Renal pelvis (tissue), 4 donors: ENCODE data around the gene FAM3C. TPM values are rescaled to one million over a fixed set of nuclear protein-coding genes. Genes with fewer than 3 reads are reported as not detected.

Experiments
- DNase-seq: peaks from one replicate; pipeline ENCODE4 v3.0.0-alpha.2; 2013
- polyA plus RNA-seq, 3 donors: library from polyadenylated mRNA; unstranded; fragments of 120-200 nt; gene quantifications; one replicate each; pipeline ENCODE4 v1.2.1, GENCODE V29; 2013; ENCODE audit not compliant: insufficient read length in 3 of 3

Gene FAM3C
- polyA plus RNA-seq, 3 donors, result 89.7 to 98.0 (median 95.6) TPM

- no peak for DNase-seq
Observed at GRCh38 chr7:121420976-121421375, 24.9 kb upstream of the FAM3C start.

DNA sequence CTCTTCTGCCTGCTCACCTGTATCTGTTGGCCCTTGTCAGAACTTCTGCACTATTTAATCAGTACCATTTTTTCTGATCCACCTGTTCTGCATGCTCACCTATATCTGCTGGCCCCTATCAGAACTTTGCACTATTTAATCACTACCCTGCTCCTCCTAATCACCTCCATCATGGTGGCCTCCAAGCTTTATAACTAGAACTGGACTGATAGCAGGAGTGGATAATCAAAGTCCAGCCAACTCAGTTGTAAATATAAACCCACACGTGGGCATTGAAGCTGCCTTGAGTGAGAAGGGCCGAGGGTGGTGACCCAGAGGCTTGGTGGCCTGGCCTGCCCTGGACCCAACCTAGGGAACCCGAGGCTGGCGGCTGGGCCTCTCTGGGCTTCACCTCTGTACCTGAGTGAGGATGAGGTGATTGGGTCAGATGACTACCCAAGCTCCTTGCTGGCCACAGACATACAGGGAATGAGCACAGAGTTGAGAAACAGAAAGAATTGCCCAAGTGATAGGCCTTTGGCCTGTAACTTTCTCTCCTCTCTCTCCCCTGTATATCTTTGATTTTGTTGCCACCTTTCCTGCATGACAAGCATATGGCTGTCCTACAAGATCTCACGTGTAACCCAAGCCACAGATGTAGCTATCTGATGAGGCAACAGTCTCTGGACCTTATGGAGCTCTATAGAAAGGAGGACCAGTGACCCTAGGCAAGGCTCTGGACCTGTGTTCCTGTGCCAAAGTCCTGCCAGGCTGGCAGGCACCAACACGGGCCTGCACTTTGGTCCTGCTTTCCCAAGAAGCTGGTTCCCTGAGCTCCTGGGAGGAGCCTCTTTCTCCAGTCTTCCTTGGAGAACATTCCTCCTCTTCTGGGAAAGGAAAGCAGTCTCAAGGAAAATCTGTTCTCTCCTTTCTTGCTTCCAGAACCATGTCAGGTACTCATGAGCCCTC, 23.4 kb upstream of the FAM3C start:
- no peak for DNase-seq

DNA sequence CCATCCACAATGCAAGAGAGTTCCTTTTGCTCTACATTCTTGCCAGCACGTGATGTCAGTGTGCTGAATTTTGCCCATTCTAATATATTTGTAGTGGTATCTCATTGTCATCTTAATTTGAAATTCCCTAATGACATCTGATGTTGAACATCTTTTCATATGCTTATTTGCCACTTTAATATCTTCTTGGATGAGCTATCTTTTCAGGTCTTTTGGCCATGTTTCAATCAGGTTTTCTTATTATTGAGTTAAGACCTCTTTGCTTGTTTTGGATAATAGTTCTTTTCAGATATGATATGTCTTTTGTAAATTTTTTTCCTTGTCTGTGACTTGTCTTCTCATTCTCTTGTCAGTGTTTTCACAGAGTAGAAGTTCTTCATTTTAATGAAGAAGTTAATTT, 20.4 kb upstream of the FAM3C start:
- DNase-seq, result no peak

DNA sequence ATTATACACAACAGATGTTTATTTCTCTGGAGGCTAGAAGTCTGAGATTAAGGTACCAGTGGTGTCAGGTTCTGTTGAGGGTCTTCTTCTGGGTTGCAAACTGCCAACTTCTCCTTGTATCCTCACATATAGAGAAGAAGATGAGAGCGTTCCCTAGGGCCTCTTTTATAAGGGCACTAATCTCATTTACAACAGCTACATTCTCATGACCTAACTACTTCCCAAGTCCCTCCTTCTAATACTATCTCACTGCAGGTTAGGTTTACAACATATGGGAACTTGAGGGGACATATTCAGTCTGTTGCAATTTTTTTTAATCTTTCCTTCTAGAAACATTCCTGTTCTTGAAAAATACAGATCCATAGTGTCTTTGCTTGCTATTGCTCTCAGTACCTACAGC, 18.3 kb upstream of the FAM3C start:
- no peak for DNase-seq

GRCh38 chr7:121411597-121411979, 15.5 kb upstream of the FAM3C start:
- no peak for DNase-seq

- no peak for DNase-seq
Observed at GRCh38 chr7:121410829-121411596, 14.9 kb upstream of the FAM3C start.

GRCh38 chr7:121406944-121407343, 10.8 kb upstream of the FAM3C start:
- no peak for DNase-seq

- no peak for DNase-seq
Observed at GRCh38 chr7:121406461-121406860, 10.4 kb upstream of the FAM3C start.

DNA sequence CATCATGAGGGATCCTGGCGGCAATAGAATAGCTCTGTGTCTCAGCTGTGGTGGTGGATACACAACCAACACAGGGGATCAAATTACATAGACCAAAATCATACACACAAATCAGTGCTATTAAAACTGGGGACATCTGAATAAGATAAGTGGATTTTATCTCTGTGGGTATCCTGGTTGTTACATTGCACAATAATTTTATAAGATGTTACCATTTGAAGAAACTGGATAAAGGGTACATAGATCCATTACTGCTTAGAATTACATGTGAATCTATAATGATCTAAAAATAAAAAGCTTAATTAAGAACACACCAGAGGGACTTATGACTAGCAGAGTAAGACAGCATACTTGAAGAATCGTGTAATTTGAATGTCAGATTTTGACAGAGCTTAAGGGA, 8.2 kb upstream of the FAM3C start:
- no peak for DNase-seq

- DNase-seq, result no peak
Observed at GRCh38 chr7:121402701-121403100, 6.6 kb upstream of the FAM3C start.

DNA sequence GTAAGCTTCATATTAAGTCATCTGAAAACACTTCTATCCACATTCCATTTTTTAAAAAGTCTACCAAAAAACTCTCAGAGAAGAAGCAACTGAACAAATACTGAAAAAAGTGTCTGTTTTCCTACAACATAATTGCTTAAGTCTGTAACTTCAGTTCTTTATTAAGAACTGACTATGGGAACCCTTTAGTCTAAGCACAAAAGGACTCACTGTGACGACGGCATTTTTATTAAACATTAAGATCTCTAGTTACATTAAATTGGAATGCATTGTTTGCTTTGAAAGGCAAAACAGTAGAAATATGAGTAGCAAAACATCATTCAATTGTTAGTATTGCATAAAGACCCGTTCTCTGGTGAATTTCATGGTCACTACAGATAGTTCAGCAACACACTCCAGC, 5.8 kb upstream of the FAM3C start:
- no peak for DNase-seq

DNA sequence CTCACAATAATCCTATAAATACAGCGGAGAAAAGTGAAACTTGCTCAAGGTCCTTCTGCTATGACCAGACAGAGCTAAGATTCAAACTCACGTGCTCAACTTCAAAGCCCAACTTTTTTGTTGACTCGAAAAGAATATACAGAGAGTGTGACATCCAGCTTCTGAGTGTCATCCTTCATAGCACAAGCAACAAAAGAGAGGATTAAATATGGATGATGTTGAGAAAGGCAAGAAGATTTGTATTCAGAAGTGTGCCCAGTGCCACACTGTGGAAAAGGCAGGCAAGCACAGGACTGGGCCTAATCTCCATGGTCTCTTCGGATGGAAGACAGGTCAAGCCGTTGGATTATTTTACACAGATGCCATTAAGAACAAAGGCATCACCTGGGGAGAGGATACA, 2.1 kb upstream of the FAM3C start:
- DNase-seq, result no peak

GRCh38 chr7:121397822-121398221, 1.7 kb upstream of the FAM3C start:
- DNase-seq, result no peak

DNA sequence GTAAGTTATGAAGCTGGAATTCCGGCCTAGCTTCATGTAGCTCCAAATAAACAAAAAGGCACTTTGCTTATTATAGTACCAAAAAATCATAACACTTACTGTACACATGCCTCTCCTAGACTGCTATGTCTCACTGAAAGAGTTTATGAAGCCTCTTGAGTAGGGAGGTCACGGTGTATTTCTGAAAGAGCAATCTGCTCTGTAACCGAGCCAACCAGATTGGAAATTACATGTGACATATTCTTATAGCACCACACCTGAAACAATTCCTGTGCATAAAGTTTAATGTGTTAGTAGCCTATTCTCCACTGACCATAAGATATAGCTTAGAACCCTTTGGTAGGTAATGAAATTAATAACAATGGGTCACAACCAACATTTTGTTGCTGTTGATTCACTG, 1.3 kb upstream of the FAM3C start:
- DNase-seq, result no peak

DNA sequence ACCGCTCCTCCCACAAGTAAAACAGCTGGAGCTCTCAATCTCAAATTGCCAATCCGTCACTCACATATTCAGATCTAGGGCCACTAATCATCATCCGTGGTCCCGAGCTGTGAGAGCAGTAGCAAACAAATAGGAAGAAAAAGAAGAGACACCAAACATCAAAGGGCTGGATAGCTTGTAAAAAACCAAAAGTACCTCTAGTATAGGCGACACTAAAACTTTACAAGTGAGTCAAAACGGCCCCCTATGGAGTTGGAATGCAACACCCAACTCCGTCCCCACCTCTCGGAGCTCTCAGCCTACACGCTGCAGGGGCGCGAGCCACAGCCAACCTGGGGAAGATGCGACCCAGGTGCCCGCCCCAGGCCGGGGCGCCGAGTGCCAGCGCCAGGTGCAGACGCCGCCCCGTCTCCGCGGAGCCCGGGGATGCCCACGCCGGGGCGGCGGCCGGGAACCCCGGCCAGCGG, 581 bp downstream of the FAM3C start:
- DNase-seq, result no peak

- no peak for DNase-seq
Observed at GRCh38 chr7:121394709-121395140, 1.4 kb downstream of the FAM3C start.

- no peak for DNase-seq
Observed at GRCh38 chr7:121393005-121393366, 3.1 kb downstream of the FAM3C start.

- DNase-seq, result no peak
Observed at GRCh38 chr7:121392277-121393004, 3.7 kb downstream of the FAM3C start.

DNA sequence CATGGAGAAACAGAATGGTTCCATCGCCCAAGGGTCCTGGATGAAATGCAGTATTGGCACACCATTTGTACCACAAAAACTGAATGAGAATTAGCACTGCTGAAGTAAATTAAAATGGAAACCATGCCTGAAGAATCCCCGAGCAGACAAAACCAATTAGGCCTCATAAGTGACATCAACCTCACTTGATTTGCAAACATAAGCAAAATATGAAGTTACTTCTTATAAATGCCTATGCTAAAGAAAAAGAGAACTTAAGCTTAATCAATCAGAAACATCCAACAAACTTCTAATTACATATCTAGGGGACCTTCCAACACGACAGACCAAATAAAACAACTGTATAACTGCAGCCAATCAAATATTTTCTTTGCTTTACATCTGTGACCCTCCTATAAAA, 4.4 kb downstream of the FAM3C start:
- no peak for DNase-seq

DNA sequence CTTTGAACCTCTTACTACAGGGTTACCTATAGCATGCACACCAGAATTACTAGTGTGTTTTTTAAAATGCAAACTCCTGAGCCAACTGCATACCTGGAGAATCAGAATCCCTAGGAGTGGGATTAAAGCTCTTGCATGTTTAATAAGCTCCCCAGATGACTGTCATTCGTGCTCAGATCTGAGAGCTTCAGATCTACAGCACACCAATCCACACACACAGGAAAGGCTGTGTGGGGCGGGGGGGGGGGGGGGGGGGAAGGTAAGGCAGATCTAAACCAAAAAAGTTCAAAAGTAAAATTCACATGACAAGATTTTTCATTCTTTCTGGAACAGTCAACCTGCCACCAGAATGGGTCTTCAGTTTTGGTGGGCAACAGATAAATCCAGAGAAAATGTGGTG, 5.5 kb downstream of the FAM3C start:
- DNase-seq, result no peak

GRCh38 chr7:121390109-121390508, 6.0 kb downstream of the FAM3C start:
- DNase-seq, result no peak

- DNase-seq, result no peak
Observed at GRCh38 chr7:121388950-121389349, 7.2 kb downstream of the FAM3C start.
